CD14-positive monocyte (primary cell): ENCODE measurements around the gene COL27A1. TPM values are rescaled to one million over a fixed set of nuclear protein-coding genes. Genes with fewer than 3 reads are reported as not detected.

ENCODE experiments used
- DNase-seq, 3 donors: peaks; one replicate each; pipeline ENCODE4 v3.0.0-alpha.2; 2011 to 2022
- H2AFZ ChIP-seq: 2 replicates; pipeline ENCODE4 v1.6.0; 2012; ENCODE audit warnings: mild to moderate bottlenecking, low read depth, low read length, inconsistent platforms; ENCODE audit not compliant: insufficient read depth, poor library complexity, severe bottlenecking
- H3K27ac ChIP-seq, 2 donors: 1 replicate in 1 of 2; 2 replicates in 1 of 2; pipeline ENCODE4 v1.5.1; 2012 to 2013; ENCODE audit warnings: low read length in 2 of 2, control low read depth in 1 of 2, inconsistent platforms in 1 of 2, low read depth in 1 of 2, mild to moderate bottlenecking in 1 of 2
- H3K27me3 ChIP-seq, 2 donors: one replicate each; pipeline versions ENCODE4 v1.6.0 to v1.6.1; 2011 to 2013; ENCODE audit warnings: low read length in 2 of 2; ENCODE audit not compliant: control insufficient read depth in 2 of 2, insufficient read depth in 2 of 2
- H3K36me3 ChIP-seq, 2 donors: replicated peaks in 1 of 2; 1 replicate in 1 of 2; 2 replicates in 1 of 2; pipeline versions ENCODE4 v1.5.1 to v1.6.1; 2012 to 2013; ENCODE audit warnings: low read length in 2 of 2, control low read depth in 1 of 2, inconsistent platforms in 1 of 2, mild to moderate bottlenecking in 1 of 2; ENCODE audit not compliant: insufficient read depth in 2 of 2, control insufficient read depth in 1 of 2
- H3K4me1 ChIP-seq, 2 donors: 1 replicate in 1 of 2; 2 replicates in 1 of 2; pipeline versions ENCODE4 v1.5.1 to v1.6.1; 2012 to 2013; ENCODE audit warnings: low read length in 2 of 2, control low read depth in 1 of 2, inconsistent platforms in 1 of 2, mild to moderate bottlenecking in 1 of 2, moderate library complexity in 1 of 2; ENCODE audit not compliant: insufficient read depth in 2 of 2, control insufficient read depth in 1 of 2
- H3K4me2 ChIP-seq: replicated peaks from 2 replicates; pipeline ENCODE3; 2012; ENCODE audit warnings: low read length, moderate library complexity, mild to moderate bottlenecking; ENCODE audit not compliant: poor library complexity, severe bottlenecking; ENCODE audit errors: extremely low read depth
- H3K4me3 ChIP-seq, 3 experiments: fragments of 200-600 bp in 1 of 3; sonication (generic) in 1 of 3; replicated peaks in 1 of 3; 1 replicate in 2 of 3; 2 replicates in 1 of 3; pipeline ENCODE4 v1.5.1; 2011 to 2013; ENCODE audit warnings: low read length in 3 of 3, mild to moderate bottlenecking in 3 of 3, control low read depth in 2 of 3, low read depth in 2 of 3, inconsistent platforms in 1 of 3, moderate library complexity in 1 of 3
- H3K79me2 ChIP-seq: 2 replicates; pipeline ENCODE4 v1.6.0; 2012; ENCODE audit warnings: mild to moderate bottlenecking, control low read depth, inconsistent platforms, low read length, moderate library complexity; ENCODE audit not compliant: insufficient read depth
- H3K9ac ChIP-seq: 2 replicates; pipeline ENCODE4 v1.6.0; 2017; ENCODE audit warnings: low read length, mild to moderate bottlenecking; ENCODE audit not compliant: insufficient read depth, poor library complexity, severe bottlenecking
- H3K9me3 ChIP-seq, 2 donors: replicated peaks in 1 of 2; 1 replicate in 1 of 2; 2 replicates in 1 of 2; pipeline versions ENCODE4 v1.5.1 to v1.6.1; 2012 to 2013; ENCODE audit warnings: low read length in 2 of 2, control low read depth in 1 of 2; ENCODE audit not compliant: control insufficient read depth in 1 of 2, insufficient read depth in 1 of 2
- H4K20me1 ChIP-seq: 2 replicates; pipeline ENCODE4 v1.6.0; 2012; ENCODE audit warnings: mild to moderate bottlenecking, low read length, control low read depth, moderate library complexity; ENCODE audit not compliant: insufficient read depth
- H3K27ac Mint-ChIP-seq, 7 donors: one replicate each; pipeline ENCODE4 v1.8.0; 2020; ENCODE audit warnings: mild to moderate bottlenecking in 7 of 7, mixed read lengths in 7 of 7, moderate library complexity in 6 of 7, inconsistent platforms in 2 of 7
- H3K27me3 Mint-ChIP-seq, 3 donors: one replicate each; pipeline ENCODE4 v1.8.0; 2021 to 2022; ENCODE audit warnings: low read depth in 3 of 3, mild to moderate bottlenecking in 3 of 3, mixed read lengths in 3 of 3, moderate library complexity in 3 of 3, inconsistent platforms in 1 of 3
- H3K36me3 Mint-ChIP-seq, 2 donors: one replicate each; pipeline ENCODE4 v1.8.0; 2020; ENCODE audit warnings: mixed read lengths in 2 of 2, inconsistent platforms in 1 of 2, mild to moderate bottlenecking in 1 of 2
- H3K4me1 Mint-ChIP-seq: one replicate; pipeline ENCODE4 v1.8.0; 2020; ENCODE audit warnings: mild to moderate bottlenecking, mixed read lengths
- H3K4me3 Mint-ChIP-seq, 2 donors: one replicate each; pipeline ENCODE4 v1.8.0; 2020; ENCODE audit warnings: mild to moderate bottlenecking in 2 of 2, mixed read lengths in 2 of 2, moderate library complexity in 1 of 2
- H3K9me3 Mint-ChIP-seq, 7 donors: one replicate each; pipeline ENCODE4 v1.8.0; 2020 to 2022; ENCODE audit warnings: mixed read lengths in 7 of 7, mild to moderate bottlenecking in 6 of 7, moderate library complexity in 6 of 7, inconsistent platforms in 2 of 7
- CTCF ChIP-seq: fragments of 200-600 bp; IDR thresholded peaks from one replicate; pipeline ENCODE4 v1.8.0; 2022; ENCODE audit warnings: antibody characterized with exemption, mild to moderate bottlenecking
- WGBS: methylation state at CpG from one replicate; pipeline ENCODE4 v1.1.5; 2013; ENCODE audit warnings: missing lambda C conversion rate; ENCODE audit not compliant: insufficient coverage; 5-methylcytosine and 5-hydroxymethylcytosine counted together
- intact Hi-C, 2 donors: fragments of 100-400 bp; cut with micrococcal nuclease; formaldehyde crosslinking; loops; one replicate each; pipeline versions ENCODE4 v1.15.0 to v1.15.1; 2023
- polyA plus RNA-seq, 3 donors: library from polyadenylated mRNA; depleted of rRNA in 1 of 3; unstranded in 2 of 3; stranded (reverse) in 1 of 3; fragments of 300-500 nt in 2 of 3; fragments of >200 nt in 1 of 3; fragmentation: Illumina TruSeq in 2 of 3; gene quantifications; 1 replicate in 2 of 3; 2 replicates in 1 of 3; pipeline ENCODE4 v1.2.3, GENCODE V29; 2012 to 2021

Gene COL27A1
- polyA plus RNA-seq, 3 donors = 0.03 TPM; not detected in 2

DNA sequence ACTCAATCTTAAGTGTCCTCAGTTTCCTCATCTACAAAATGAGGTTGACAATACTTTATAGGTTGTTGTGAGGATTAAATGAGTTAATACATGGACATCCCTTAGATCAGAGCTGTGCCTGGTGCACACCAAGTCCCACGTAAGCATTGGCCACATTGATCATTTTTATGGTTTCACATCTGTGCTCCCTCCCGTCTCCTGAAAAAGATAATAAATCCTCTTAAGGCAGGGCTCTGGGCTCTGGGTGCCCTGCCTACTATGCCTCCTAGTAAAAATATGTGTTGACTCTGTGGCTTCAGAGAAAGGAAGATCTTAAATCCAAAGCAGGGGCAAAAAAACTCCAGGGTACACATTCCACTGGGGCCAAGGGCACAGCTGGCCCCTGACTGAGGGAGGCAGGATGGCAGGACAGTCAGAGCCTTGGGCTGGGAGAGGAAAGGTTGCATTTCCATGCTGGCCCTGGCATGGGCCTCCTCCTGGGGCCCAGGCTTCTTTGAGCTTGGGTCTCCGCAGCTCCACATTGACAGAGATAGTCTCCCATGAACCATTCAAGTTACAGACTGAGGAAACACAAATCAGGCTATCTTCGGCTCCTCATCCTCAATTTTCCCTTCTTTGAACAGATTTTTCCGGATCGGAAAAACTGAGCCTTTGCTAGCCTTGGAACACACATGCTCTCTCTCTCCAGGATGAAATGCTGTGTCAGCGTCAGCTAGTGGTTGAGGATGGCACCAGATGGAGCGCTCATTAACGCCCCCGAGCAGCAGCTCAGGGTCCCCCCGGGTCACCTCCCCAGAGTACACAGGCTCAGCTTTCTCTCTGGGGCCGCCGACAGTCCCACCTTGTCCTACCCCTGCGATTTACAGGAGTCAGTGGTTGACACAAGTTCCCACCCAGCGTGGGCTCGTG is 33.9 kb upstream of the COL27A1 start:
- Histone ChIP-seq H3K4me2 (no peak overlapping the region), H3K4me1 (no peaks in the 10 kb centered on the region), H4K20me1 (no peaks in the 10 kb centered on the region), H3K79me2 (no peaks in the 10 kb centered on the region), H3K4me3 (no peak overlapping the region), H3K27me3 (no peaks in the 10 kb centered on the region), H3K9ac (no peak overlapping the region), H3K27ac (no peak overlapping the region), H2AFZ (no peak overlapping the region), H3K36me3 (no peaks in the 10 kb centered on the region), H3K9me3 (no peaks in the 10 kb centered on the region)
- Mint-ChIP-seq H3K4me3 (no peak overlapping the region), H3K9me3 (peaks cover 0 to 2% (median 0%) of the 10 kb centered on the region in 7 donors), H3K27me3 (peaks cover 8 to 21% (median 12%) of the 10 kb centered on the region in 3 donors), H3K36me3 (no peaks in the 10 kb centered on the region), H3K27ac (no peak overlapping the region), H3K4me1 (peaks cover 2% of the 10 kb centered on the region)
- intact Hi-C loops = no loop called here
- no peak for TF ChIP-seq CTCF
- DNase-seq = no peak
- WGBS = 86% methylated on average over 10 of the region's 16 CpGs

- Mint-ChIP-seq H3K4me3 (no peak overlapping the region), H3K27ac (no peak overlapping the region), H3K4me1 (peaks cover 2% of the 10 kb centered on the region), H3K9me3 (peaks cover 3 to 7% (median 6%) of the 10 kb centered on the region in 7 donors), H3K27me3 (peaks cover 8 to 22% (median 18%) of the 10 kb centered on the region in 3 donors), H3K36me3 (no peaks in the 10 kb centered on the region)
- DNase-seq = no peak
- no peak overlapping the region for H3K9ac ChIP-seq
- intact Hi-C loops = no loop called here
- WGBS = 91% methylated on average over 7 of the region's 9 CpGs
- H3K4me2 ChIP-seq = no peak overlapping the region
- no peaks in the 10 kb centered on the region for H3K79me2 ChIP-seq
- no peak for TF ChIP-seq CTCF
- no peaks in the 10 kb centered on the region for H3K36me3 ChIP-seq
- no peak overlapping the region for H3K4me3 ChIP-seq
- no peaks in the 10 kb centered on the region for H4K20me1 ChIP-seq
- H2AFZ ChIP-seq = no peak overlapping the region
- H3K27ac ChIP-seq = no peak overlapping the region
- H3K27me3 ChIP-seq = no peaks in the 10 kb centered on the region
- H3K9me3 ChIP-seq = peaks cover 3 to 8% of the 10 kb centered on the region in 2 donors
- no peaks in the 10 kb centered on the region for H3K4me1 ChIP-seq
Observed at GRCh38 chr9:114122136-114123027, 33.0 kb upstream of the COL27A1 start.
